Ishikawa (cell line): Measurements from ENCODE around the gene HHAT.

Experiments
- CREB1 ChIP-seq: IDR thresholded peaks from 2 replicates; pipeline ENCODE4 v1.6.1; 2012; ENCODE audit warnings: low read depth
- EP300 ChIP-seq: IDR thresholded peaks from 2 replicates; pipeline ENCODE4 v1.6.1; 2012; ENCODE audit warnings: borderline replicate concordance
- FOXM1 ChIP-seq: IDR thresholded peaks from 2 replicates; pipeline ENCODE4 v1.6.1; 2012; ENCODE audit warnings: low read depth, borderline replicate concordance
- MAX ChIP-seq: IDR thresholded peaks from 2 replicates; pipeline ENCODE4 v1.6.1; 2012
- RAD21 ChIP-seq: IDR thresholded peaks from 2 replicates; pipeline ENCODE4 v1.6.1; 2012; ENCODE audit warnings: low read depth
- TAF1 ChIP-seq: IDR thresholded peaks from 2 replicates; pipeline ENCODE4 v1.6.1; 2012; ENCODE audit warnings: low read depth, mild to moderate bottlenecking
- TCF12 ChIP-seq: IDR thresholded peaks from 2 replicates; pipeline ENCODE4 v1.6.1; 2012; ENCODE audit warnings: low read depth
- TEAD4 ChIP-seq: IDR thresholded peaks from 2 replicates; pipeline ENCODE4 v1.6.1; 2012
- TF ChIP-seq, protein P1 (sequence below): IDR thresholded peaks from 2 replicates; pipeline ENCODE4 v1.6.1; 2012

GRCh38 chr1:210477328-210477924, 148.7 kb downstream of the HHAT start:
- TF ChIP-seq FOXM1 (no peak), CREB1 (no peak), RAD21 (no peak), TCF12 (no peak), TAF1 (no peak), EP300 (no peak), TEAD4 (no peak), MAX (no peak)
- TF ChIP-seq, protein P1, sequence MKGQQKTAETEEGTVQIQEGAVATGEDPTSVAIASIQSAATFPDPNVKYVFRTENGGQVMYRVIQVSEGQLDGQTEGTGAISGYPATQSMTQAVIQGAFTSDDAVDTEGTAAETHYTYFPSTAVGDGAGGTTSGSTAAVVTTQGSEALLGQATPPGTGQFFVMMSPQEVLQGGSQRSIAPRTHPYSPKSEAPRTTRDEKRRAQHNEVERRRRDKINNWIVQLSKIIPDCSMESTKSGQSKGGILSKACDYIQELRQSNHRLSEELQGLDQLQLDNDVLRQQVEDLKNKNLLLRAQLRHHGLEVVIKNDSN = no peak
